ENCODE measurements around the gene UQCR11. TPM values are rescaled to one million over a fixed set of nuclear protein-coding genes. Genes with fewer than 3 reads are reported as not detected.
A peak's percentile ranks its signal among the peaks of the same experiment; 100 is the strongest.
"Not testable (repeated sequence)": the region's sequence is repeated elsewhere in the genome, so short reads cannot be mapped to it uniquely, and the experiment has no call there.

The UQCR11 gene
- 42.2 and 49.7 TPM in 2 replicates for total RNA-seq (2014; rRNA removed; shearing (Covaris generic))

DNA sequence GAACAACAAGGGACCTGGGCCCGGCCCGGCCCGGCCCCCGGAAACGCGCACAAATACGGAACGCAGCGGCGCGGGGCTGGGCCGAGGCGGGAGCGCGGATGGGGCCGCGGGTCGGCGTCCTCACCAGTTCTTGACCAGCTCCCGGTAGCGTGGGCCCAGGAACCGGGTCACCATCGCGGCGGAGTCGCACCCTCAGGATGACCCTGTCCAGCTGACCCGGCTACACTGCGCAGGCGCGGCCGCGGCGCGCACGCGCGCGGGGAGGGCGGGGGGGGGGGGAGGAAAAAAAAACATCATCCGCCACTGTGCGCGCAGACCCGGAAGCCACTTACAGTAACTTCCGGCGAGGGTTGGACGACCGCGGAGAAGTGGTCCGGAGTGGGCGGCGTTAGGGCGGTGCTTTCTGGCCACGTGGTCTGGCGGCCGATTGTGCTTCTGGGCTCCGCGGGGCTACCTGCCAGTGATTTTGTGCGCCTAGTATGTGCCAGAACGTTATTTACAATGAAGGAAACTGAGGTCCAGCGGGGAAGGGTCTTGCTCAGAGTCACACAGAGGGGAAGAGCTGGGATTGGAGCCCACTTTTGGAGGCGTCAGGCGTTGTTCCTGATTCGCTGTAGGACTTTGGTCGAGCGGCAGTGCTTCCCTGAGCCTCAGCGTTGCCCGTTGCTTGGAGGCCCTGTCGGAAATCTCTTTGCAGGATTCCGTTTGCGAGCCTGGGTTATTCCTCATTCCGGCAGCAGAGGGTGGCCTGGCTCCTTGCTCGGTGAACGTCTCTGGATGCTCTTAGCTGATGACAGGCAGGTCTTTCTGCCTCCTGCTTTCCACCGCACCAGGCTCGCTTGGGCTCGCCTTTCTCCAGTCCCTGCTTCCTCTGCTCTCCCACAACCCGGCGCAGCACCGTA is at the start of gene UQCR11:
TSS of gene UQCR11 (minus strand) at position 227 of the 902 bp plus-strand sequence. CDS start at position 174, 53 bp downstream.
- peak; percentile 86 for DNase-seq (ENCODE audit: low spot score)

DNA sequence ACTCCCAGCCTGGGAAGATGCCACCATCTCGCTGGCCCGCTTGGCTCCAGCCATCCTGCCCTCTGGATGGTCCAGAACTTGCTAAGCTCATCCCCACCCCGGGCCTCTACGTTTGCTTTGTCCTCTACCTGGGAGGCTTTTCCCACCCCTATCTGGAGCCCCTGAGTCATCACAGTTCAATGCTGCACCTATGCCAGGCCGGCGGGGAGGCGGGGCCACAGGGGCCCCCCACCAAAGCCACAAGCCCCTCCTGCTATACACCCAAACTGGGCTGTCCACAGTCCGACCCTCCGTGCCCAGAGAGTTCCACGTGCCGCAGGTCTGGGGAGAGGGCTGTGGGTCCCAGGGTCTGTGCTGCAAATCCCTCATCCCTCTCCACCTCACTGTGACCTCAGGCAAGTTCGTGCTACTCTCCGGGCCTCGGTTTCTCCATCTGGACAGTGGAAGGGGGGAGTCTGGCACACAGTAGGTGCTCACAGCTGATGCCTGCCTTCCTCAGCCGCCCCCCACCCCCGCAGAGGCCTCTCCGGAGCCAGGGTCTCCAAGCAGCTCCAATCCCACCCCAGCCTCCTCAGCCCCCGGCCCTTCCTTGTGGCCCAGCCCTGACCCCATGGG is 49.0 kb upstream of the UQCR11 start:
- DNase-seq (ENCODE audit: low spot score) = no peak

DNA sequence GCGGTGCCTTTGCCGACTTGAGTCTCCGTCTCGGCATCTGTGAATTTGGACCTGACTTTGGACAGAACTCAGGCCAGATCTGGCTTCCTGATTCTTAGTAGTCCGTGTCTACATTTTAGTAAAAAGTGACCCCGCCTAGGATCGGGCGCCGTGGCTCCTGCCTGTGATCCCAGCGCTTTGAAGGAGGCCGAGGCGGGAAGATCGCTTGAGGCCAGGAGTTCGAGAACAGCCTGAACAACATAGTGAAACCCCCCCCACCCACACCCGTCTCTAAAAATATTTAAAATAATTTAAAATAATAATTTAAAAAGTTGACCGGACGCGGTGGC is 48.0 kb upstream of the UQCR11 start:
- no peak for DNase-seq (ENCODE audit: low spot score)

DNA sequence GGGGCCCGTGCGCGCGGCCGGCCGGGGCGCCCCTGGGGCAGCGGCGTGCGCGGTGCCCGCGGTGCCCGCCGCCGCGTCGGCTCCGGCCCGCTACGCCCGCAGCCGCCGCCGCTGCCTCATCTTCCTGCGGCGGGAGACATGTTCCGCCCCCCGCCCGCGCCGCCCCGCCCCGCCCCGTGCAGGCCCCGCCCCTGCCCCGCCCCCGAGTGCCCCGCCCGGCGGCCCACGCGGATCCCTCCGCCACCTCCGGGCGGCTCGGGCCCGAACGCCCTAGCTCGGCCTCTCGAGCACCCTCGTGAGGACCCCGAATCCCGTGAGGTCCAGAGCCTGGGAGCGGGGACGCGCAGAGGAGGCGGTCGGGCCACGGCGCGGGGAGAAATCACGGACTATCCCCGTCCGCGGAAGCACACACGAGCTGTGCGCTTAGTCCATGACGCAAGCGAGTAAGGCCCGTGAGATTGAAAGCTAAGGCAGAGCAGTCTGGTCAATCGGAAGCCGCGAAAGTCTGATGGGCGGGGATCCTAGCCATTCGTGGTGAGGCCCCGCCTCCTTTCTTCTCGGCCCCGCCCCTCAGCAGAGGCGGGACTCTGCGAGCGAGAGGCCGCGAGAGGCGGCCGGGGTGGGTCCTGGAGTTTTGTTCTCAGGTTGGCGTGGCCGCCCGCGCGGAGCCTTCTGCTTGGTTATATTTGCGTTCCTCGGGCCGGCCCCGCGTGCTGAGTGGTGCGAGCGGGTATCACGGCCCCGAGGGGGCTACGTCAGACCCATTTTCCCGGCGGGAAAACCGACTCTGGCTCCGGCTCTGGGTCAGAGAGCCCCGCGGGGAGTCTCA is 47.4 kb upstream of the UQCR11 start, which contains the start of gene TCF3:
TSS of gene TCF3 (minus strand) at position 145 of the 829 bp plus-strand sequence. CDS start 2,367 bp downstream, outside the sequence.
- peak; percentile 90 for DNase-seq (ENCODE audit: low spot score)

DNA sequence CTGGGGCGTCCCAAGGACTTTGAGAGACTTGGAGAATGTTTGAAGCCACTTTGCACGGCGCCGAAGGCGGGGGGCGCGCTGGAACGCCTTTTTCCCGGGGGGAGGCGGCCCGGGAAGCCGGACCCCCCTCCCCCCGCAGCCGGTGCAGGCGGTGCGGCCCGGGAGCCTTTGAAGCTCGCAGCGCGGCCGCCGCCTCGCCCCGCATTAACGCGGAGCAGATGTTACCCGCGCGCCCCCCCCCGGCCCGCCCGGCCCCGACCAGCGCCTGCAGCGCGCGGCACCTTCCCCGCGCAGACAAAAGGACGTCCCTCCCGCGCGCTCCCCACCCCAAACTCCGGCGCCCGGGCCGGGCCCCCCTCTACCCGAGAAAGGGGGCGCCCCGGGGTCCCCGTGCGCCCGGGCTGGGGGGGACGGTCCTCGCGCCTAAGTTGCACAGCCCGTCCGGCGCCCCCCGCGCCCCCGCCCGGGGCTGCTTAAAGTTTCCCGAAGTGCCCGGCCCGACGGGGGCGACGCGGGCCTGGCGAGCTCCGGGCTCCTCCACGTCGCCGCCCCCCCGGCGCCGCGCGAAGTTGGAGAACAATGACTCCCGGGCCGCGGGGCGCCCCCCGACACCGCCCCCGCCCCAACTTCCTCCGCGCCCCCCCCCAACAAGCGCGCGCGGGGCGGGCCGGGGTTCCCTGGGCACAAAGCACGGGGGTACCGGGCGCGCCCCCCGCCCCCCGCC is 46.5 kb upstream of the UQCR11 start:
- no peak for DNase-seq (ENCODE audit: low spot score)

DNA sequence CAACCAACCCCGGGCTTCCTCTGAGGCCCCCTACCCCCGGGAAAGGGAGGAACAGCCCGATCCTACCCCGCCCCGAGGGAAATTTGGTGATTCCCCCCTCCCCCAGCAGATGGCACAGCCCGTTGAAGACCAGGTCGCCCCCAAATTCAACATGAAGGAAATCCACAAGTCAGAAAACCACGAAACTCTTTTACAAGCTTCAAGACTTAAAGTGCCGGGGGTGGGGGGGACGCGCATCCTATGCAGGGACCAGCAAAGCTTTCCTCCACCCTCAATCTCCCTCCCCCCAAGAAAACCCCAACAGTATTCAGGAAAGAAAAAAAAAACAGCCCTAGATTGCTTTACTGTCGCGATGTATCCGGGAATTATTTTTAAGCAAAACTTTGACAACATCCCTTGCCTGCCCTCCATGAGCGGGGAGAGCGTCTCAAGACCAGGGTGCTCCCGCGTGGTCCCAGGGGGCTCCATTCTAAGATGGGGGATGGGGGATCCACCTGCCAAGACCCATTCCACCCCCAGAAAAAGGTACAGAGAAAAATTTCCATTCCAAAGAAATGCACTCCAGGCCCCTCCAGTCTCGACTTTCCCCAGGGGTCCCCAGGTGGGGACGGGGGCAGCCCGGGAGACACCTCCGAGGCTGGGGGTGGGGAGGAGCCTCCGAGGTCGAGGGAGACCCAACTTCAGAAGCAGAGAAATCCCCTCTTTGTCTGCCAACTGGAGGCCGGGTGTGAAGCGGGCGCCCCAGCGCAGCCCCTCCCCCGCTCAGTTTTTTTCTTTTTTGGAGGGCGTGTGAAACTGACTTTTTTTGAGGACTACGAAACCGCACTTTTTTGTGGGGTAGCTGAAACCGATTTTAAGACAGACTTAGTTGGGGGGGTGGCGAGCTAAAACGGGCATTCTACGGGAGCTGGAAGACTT is 45.6 kb upstream of the UQCR11 start:
- no peak for DNase-seq (ENCODE audit: low spot score)

DNA sequence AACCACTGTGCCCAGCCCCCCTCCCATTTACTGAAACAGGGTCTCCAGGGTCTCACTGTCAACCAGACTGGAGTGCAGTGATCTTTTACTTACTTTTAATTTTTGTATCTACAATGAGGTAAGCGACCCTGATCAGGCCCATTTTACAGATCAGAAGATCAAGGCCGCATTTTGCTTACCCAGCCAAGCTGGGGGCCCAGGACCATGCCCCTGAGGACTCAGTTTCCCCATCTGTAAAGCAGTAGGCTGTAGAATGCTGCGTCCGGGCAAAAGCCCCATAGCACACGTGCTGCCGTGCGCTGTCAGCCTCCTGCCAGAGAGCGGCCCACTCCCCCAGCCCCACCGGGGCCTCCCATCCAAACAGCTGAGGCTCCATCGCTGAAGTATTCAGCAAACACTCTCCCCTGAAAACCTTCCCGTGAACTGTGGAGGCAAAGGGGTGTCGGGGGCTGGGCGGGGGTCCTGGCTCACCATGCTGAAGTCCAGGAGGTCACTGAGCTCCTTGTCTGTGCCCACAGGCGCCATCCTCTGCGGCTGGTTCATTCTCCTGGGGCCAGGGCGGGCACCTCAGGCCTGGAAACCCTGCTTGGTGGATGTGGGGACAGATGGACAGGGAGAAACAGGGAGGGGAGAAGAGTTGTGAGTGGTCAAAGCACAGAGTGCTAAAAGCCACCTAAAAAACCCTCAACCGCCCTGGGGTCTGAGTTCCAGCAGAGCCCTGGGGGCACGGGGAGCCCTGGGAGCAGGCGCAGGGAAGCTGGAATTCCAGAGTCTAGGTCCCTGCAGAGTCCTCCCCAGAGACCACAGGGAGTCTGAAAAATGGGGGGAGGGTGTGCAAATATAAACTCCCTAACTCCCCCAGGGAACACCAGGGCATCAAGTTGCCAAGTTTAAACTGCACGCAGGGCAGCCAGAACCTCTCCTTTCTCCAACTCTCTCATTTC is 44.7 kb upstream of the UQCR11 start:
- DNase-seq (ENCODE audit: low spot score) = no peak

DNA sequence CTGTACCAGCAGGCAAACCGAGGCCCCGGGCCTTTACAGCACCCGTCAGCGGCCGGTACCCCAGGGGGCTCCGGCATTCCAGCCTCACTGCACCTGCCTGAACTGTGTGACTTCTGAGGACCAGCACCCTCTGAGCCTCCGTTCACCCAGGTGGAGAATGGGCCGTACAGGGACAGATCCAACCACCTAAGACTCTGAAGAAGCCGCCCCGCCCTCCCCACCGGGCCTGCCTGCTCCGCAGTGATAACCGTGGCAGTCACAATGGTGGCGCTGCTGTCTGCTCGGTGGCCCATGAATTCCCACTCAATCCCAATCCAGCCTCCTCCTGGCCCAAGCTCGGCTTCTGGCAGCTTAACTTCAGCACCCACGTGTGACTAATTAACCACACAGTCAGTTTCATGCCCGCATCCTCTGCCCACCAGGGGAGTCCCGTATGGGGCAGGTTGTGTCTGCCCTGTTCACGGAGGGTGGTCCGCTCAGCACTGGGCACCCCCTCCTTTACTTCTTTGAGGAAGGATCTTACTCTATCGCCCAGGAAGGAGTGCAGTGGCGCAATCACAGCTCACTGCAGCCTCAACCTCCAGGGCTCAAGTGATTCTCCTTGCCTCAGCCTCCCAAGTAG is 43.8 kb upstream of the UQCR11 start:
- no peak for DNase-seq (ENCODE audit: low spot score)

DNA sequence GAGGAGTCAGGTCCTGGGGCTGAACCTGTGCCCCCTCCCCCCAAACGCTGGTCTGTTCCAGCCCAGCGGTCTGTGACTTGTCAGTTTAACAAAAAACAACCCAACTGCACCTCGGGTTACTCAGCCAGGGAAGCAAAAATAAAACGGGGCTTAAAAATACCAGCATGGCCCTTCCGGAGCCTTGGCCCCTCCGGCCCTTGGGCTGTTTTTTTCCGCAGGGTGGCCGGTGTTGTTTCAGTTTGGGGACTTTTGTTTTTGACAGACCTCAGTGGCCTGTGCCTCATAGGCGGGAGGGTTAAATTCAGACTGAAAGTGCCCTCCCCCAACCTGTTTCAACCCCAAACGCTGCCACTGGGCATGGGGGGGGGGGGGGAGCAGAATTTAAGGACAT is 43.2 kb upstream of the UQCR11 start:
- DNase-seq (ENCODE audit: low spot score) = no peak

DNA sequence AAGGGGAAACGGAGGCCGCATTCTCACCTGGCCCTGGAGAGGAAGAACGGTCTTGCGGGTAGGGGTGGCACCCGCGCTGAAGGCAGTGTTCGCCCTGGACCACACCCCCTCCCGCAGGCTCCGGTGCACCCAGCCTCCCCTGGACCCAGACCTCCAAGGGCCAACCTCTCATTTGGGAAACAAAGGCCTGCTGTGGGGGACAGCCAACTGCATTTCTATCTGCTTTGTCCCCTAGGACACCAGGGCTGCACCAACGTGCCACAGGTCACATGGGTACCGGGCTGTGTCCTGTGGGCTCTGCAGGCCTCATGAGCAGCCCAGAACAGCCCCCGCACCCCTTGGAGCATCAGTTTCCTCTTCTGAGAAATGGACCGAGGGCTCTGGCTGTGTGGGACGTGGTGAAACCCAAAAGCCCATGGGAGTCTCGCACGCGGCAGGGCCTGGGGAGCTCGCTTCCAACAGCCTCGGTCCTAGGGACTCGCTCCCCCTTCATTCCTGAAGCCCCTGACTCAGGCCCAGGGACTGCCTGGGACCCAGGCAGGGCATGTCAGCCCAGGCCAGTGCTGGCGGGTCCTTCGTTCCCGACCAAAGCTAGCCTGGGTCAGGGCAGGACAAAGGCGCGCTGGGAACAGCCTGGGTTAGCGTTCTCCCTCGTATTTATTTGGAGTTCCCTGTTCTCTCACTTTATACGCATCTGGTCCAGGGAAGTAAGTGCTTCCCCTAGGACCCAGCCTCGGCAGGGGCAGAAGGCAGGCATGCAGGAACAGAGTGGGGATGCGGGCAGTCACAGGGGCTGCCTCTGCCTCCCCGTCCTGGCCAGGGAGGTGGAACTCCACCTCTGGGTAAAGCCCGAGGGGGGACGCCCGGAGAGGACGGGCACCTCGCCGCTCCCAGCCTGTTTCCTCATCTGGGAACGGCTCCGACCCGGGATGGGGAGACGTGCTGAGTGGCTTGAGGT is 42.5 kb upstream of the UQCR11 start:
- no peak for DNase-seq (ENCODE audit: low spot score)

DNA sequence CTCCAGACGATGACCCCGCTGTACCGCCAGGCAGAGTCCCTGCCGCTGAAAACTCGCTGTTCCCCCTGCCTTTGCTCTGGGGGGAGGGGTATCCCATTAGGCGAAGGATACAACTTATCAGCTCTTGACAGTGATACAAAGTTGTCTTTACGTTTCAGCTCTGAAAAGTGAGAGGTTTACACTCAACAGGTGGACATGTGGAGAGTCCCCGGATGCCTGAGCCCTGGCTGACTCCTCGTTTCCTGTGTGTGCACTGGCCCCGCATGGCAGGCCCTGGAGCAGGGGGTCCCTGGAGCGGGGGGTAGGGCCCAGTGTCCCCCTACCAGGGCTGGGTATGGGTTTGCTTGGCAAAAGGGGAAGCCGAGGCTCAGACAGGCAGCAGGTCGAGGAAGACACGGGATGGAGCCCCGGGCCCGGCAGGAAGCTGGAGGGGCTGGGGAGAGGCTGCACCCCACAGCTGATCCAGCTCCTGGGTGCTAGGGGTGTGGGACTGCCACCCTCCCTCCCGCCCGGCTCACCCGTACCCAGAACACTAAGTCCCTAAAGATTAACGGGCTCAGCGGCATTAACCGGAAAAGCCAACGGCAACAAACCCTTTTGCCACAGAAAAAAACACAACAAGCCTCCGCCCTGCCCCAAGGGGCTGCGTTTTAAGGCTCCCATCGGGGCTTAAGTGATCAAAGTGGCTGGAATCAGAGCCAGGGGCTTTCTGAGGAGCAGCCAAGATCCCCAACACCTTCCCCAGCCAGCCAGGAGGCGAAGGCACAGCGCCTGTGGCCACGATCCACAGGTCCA is 41.6 kb upstream of the UQCR11 start:
- DNase-seq (ENCODE audit: low spot score) = no peak

DNA sequence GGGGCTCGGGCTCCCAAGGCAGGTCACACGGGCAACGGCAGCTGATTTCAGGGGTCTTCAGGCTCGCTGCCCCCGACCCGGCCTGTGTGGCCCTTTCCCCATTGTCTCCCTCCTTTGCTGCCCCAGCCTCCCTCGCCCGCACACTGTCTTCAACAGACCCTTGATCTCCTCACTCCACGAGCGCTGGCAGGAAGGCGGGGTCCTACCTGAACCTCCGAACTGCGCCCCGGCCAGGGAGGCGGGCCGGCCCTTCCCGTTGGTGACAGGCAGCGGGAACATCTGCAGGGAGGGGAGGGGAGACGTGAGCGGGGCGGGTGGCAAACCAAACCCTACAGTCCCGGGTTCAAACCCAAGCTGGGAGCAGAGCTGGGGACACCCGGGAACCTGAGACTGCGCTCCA is 40.9 kb upstream of the UQCR11 start:
- no peak for DNase-seq (ENCODE audit: low spot score)

DNA sequence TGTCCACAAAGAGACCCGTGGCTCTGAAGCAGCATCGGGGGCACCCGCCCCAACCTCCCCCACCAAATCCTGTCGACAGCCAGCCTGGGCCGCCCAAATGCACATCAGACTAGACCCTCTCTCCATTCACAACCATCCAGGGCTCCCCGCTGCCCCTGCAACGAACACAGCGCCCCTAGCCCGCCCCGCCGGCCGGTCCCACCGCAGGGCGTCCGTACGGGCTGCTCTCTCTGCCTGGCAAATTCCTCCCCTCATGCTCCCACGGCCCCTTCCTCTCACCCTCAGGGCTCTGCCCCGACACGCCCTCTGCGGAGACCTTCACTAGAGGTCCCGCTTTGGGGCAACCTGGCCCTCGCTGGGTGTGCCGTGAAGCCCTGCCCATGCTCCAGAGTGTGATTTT is 40.0 kb upstream of the UQCR11 start:
- DNase-seq (ENCODE audit: low spot score) = no peak

DNA sequence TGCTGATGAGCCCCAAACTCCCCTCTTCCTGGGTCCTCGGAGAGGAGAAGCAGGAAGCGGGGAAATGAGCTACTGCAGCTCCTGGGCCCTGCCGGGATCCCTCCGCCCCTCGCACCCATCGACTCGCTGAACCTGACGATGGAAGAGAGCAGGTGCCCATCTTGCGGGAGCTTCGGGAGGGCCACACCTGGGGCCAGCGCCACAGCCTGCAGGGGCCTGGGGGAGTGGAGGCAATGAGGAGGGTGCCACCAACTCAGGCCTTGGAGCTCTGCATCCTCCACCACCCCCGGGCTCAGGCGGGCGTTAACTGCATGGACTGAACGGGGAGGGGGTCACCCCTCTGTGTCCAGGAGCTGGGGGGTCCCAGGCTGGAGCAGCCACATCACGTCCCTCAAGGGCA is 38.8 kb upstream of the UQCR11 start:
- no peak for DNase-seq (ENCODE audit: low spot score)

DNA sequence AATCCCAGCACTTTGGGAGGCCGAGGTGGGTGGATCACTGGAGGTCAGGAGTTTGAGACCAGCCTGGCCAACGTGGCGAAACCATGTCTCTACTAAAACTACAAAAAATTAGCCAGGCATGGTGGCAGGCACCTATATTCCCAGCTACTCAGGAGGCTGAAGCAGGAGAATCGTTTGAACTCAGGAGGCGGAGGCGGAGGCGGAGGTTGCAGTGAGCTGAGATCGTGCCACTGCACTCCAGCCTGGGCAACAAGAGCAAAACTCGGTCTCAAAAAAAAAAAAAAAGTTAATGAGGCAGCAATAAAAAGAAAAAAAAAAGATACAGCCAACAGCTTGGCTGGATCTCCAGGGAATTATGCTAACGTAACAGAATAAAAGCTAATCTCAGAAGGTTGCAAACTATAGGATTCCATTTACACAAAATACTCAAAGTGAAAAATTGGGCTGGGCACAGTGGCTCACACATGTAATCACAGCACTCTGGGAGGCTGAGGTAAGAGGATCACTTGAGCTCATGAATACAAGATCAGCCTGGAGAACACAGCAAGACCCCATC is 35.7 kb upstream of the UQCR11 start:
- DNase-seq (ENCODE audit: low spot score) = not testable (repeated sequence)

Measured in H4 (cell line).